Measurements from ENCODE around the gene AHR. TPM values are rescaled to one million over a fixed set of nuclear protein-coding genes. Genes with fewer than 3 reads are reported as not detected.
"Not testable (repeated sequence)": the region's sequence is repeated elsewhere in the genome, so short reads cannot be mapped to it uniquely, and the experiment has no call there.

AHR gene
- total RNA-seq, 1 donor from 2014 or later: 24.4 TPM

DNA sequence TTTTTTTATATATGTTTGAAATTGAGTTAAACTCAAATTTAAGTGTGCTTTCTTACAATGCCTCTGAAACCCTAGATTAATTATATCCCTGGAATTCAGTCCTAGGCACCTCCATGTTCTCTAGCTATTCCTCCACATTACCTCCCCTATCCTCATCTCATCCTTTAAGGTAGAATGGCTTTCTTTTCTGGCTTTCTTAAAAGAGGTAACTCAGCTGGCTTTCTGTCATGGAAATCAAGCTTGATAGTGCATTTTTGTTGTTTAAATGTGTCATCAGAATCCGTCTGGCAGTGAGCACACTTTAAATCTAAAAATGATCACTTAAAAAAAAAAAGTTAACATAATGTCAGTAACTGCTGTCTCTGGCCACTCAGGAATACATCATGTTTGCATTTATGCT is 42.2 kb downstream of the AHR start:
- intact Hi-C loops (cut with micrococcal nuclease): no loop called here
- H3K27me3 Mint-ChIP-seq: no peaks in the 10 kb centered on the region
- no peaks in the 10 kb centered on the region for H3K4me1 Mint-ChIP-seq
- TF ChIP-seq, protein P1, sequence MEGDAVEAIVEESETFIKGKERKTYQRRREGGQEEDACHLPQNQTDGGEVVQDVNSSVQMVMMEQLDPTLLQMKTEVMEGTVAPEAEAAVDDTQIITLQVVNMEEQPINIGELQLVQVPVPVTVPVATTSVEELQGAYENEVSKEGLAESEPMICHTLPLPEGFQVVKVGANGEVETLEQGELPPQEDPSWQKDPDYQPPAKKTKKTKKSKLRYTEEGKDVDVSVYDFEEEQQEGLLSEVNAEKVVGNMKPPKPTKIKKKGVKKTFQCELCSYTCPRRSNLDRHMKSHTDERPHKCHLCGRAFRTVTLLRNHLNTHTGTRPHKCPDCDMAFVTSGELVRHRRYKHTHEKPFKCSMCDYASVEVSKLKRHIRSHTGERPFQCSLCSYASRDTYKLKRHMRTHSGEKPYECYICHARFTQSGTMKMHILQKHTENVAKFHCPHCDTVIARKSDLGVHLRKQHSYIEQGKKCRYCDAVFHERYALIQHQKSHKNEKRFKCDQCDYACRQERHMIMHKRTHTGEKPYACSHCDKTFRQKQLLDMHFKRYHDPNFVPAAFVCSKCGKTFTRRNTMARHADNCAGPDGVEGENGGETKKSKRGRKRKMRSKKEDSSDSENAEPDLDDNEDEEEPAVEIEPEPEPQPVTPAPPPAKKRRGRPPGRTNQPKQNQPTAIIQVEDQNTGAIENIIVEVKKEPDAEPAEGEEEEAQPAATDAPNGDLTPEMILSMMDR (IDR thresholded peaks at IDR 0.05): no peak
- DNase-seq: no peak
- ChIA-PET POLR2A (no interaction called here), CTCF (interaction anchor here (0.6 kb wide), 1 partner anchor 10 kb away, joined by 4 read pairs; no protein-coding TSS in a partner anchor)
- H3K9me3 Mint-ChIP-seq: no peaks in the 10 kb centered on the region
- H3K4me3 Mint-ChIP-seq: no peak overlapping the region
- H3K36me3 Mint-ChIP-seq (ENCODE audit: low read depth): peaks cover 37% of the 10 kb centered on the region
- H3K27ac Mint-ChIP-seq: no peak overlapping the region
- ATAC-seq (ENCODE audit: low read depth): no peak

DNA sequence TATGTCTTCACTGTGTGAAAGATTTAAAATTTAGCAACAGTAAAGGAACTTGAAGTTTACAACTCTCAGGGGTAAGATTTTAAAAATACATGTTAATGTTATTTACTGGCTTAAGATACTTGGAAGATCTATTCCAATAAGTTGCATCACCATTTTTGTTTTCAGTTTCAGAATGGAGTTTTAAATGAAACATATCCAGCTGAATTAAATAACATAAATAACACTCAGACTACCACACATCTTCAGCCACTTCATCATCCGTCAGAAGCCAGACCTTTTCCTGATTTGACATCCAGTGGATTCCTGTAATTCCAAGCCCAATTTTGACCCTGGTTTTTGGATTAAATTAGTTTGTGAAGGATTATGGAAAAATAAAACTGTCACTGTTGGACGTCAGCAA is 44.3 kb downstream of the AHR start:
- H3K27me3 Mint-ChIP-seq: no peaks in the 10 kb centered on the region
- CTCF ChIA-PET: no interaction called here
- H3K9me3 Mint-ChIP-seq: no peaks in the 10 kb centered on the region
- H3K36me3 Mint-ChIP-seq (ENCODE audit: low read depth): peaks cover 26% of the 10 kb centered on the region
- intact Hi-C loops (cut with micrococcal nuclease): no loop called here
- no peak overlapping the region for H3K27ac Mint-ChIP-seq
- H3K4me1 Mint-ChIP-seq: no peaks in the 10 kb centered on the region
- no peak overlapping the region for H3K4me3 Mint-ChIP-seq
- POLR2A ChIA-PET: no interaction called here
- ATAC-seq (ENCODE audit: low read depth) (no peak), DNase-seq (no peak)
- TF ChIP-seq, protein P1 (IDR thresholded peaks at IDR 0.05): no peak

- H3K36me3 Mint-ChIP-seq (ENCODE audit: low read depth): peaks cover 7% of the 10 kb centered on the region
- DNase-seq (no peak), ATAC-seq (ENCODE audit: low read depth) (no peak)
- H3K9me3 Mint-ChIP-seq: peaks cover 9% of the 10 kb centered on the region
- intact Hi-C loops (cut with micrococcal nuclease): no loop called here
- no peak overlapping the region for H3K4me3 Mint-ChIP-seq
- peaks cover 9% of the 10 kb centered on the region for H3K4me1 Mint-ChIP-seq
- ChIA-PET CTCF (no interaction called here), POLR2A (no interaction called here)
- TF ChIP-seq, protein P1 (IDR thresholded peaks at IDR 0.05): no peak
- H3K27me3 Mint-ChIP-seq: no peaks in the 10 kb centered on the region
- no peak overlapping the region for H3K27ac Mint-ChIP-seq
Observed at GRCh38 chr7:17347401-17347800, 48.9 kb downstream of the AHR start.

DNA sequence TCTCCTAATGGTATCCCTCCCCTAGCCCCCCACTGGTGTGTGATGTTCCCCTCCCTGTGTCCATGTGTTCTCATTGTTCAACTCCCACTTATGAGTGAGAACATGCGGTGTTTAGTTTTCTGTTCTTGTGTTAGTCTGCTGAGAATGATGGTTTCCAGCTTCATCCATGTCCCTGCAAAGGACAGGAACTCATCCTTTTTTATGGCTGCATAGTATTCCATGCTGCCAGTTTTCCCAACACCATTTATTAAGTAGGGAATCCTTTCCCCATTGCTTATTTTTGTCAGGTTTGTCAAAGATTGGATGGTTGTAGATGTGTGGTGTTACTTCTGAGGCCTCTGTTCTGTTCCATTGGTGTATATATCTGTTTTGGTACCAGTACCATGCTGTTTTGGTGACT is 50.5 kb downstream of the AHR start:
- DNase-seq; H3K4me3 Mint-ChIP-seq; ATAC-seq (ENCODE audit: low read depth); H3K27ac Mint-ChIP-seq; CTCF ChIA-PET; POLR2A ChIA-PET; H3K4me1 Mint-ChIP-seq; H3K36me3 Mint-ChIP-seq (ENCODE audit: low read depth); H3K9me3 Mint-ChIP-seq; intact Hi-C loops (cut with micrococcal nuclease); H3K27me3 Mint-ChIP-seq: not testable (repeated sequence)

DNA sequence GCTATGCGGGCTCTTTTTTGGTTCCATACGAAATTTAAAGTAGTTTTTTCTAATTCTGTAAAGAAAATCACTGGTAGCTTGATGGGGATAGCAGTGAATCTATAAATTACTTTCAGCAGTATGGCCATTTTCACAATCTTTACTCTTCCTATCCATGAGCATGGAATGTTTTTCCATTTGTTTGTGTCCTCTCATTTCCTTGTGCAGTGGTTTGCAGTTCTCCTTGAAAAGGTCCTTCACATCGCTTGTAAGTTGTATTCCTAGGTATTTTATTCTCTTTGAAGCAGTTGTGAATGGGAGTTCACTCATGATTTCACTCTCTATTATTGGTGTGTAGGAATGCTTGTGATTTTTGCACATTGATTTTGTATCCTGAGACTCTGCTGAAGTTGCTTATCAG is 51.9 kb downstream of the AHR start:
- CTCF ChIA-PET; DNase-seq; intact Hi-C loops (cut with micrococcal nuclease); ATAC-seq (ENCODE audit: low read depth); H3K9me3 Mint-ChIP-seq; H3K4me3 Mint-ChIP-seq; POLR2A ChIA-PET; H3K36me3 Mint-ChIP-seq (ENCODE audit: low read depth); H3K4me1 Mint-ChIP-seq; H3K27ac Mint-ChIP-seq; H3K27me3 Mint-ChIP-seq: not testable (repeated sequence)

DNA sequence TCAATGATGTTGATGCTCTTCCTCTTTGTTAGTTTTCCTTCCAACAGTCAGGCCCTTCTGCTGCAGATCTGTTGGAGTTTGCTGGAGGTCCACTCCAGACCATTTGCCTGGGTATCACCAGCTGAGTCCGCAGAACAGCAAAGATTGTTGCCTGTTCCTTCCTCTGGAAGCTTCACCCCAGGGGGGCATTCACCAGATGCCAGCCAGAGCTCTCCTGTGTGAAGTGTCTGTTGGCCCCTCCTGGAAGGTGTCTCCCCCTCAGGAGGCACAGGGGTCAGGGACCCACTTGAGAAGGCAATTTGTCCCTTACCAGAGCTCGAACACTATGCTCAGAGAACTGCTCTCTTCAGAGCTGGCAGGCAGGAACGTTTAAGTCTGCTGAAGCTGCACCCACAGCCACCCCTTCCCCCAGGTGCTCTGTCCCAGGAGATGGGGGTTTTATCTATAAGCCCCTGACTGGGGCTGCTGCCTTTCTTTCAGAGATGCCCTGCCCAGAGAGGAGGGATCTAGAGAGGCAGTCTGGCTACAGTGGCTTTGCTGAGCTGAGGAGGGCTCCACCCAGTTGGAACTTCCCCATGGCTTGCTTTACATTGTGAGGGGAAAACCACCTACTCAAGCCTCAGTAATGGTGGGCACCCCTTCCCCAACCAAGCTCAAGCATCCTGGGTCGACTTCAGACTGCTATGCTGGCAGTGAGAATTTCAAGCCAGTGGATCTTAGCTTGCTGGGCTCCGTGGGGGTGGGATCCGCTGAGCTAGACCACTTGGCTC is 55.4 kb downstream of the AHR start:
- DNase-seq; CTCF ChIA-PET; intact Hi-C loops (cut with micrococcal nuclease); H3K4me3 Mint-ChIP-seq; H3K36me3 Mint-ChIP-seq (ENCODE audit: low read depth); POLR2A ChIA-PET; H3K4me1 Mint-ChIP-seq; H3K27me3 Mint-ChIP-seq; H3K9me3 Mint-ChIP-seq; H3K27ac Mint-ChIP-seq: not testable (repeated sequence)
- ATAC-seq (ENCODE audit: low read depth): peak; percentile 57

- Mint-ChIP-seq H3K36me3 (ENCODE audit: low read depth) (no peaks in the 10 kb centered on the region), H3K27me3 (no peaks in the 10 kb centered on the region), H3K27ac (no peak overlapping the region), H3K4me1 (peaks cover 10% of the 10 kb centered on the region), H3K9me3 (peaks cover 9% of the 10 kb centered on the region), H3K4me3 (no peak overlapping the region)
- ATAC-seq (ENCODE audit: low read depth) (no peak), DNase-seq (no peak)
- ChIA-PET POLR2A (no interaction called here), CTCF (no interaction called here)
- intact Hi-C loops (cut with micrococcal nuclease): no loop called here
- TF ChIP-seq, protein P1 (IDR thresholded peaks at IDR 0.05): no peak
Observed at GRCh38 chr7:17354473-17354872, 56.0 kb downstream of the AHR start.
